SK-N-SH (cell line): ENCODE data around the gene CEP89. TPM values are rescaled to one million over a fixed set of nuclear protein-coding genes. Genes with fewer than 3 reads are reported as not detected.

Experiments used
- CTCF ChIA-PET: fragments of 300-600, 350-600 bp; formaldehyde crosslinking; extraction: SDS; loops from one replicate; lab custom pipeline; 2021; lab: Yijun Ruan, JAX
- POLR2A ChIA-PET: fragments of 350-600 bp; sonication (Branson Sonifier 250); formaldehyde crosslinking; extraction: SDS; loops from one replicate; lab custom pipeline; 2020; ENCODE audit warnings: antibody characterized with exemption, inconsistent platforms; lab: Yijun Ruan, JAX
- DNase-seq: peaks from one replicate; pipeline ENCODE4 v3.0.0; 2012
- H2AFZ ChIP-seq: fragments of 200-600 bp; sonication (generic); 2 replicates; pipeline ENCODE4 v1.8.1; 2016; ENCODE audit warnings: antibody characterized with exemption, mild to moderate bottlenecking, low read depth
- H3F3A ChIP-seq: fragments of 200-600 bp; sonication (generic); replicated peaks from 2 replicates; pipeline ENCODE3; 2016; ENCODE audit warnings: antibody characterized with exemption, mild to moderate bottlenecking; ENCODE audit not compliant: insufficient read depth
- H3K27ac ChIP-seq, 2 experiments: fragments of 200-500 bp in 1 of 2; fragments of 200-600 bp in 1 of 2; sonication (Bioruptor generic) in 1 of 2; sonication (generic), shearing (Covaris generic) in 1 of 2; 2 replicates each; pipeline versions ENCODE4 v1.5.1 to v1.6.1; 2014 to 2016; ENCODE audit warnings: low read depth in 2 of 2, inconsistent platforms in 1 of 2, low read length in 1 of 2, mild to moderate bottlenecking in 1 of 2, mixed read lengths in 1 of 2
- H3K27me3 ChIP-seq: fragments of 200-600 bp; sonication (generic), shearing (Covaris generic); 2 replicates; pipeline ENCODE4 v1.6.1; 2016; ENCODE audit warnings: mixed run types; ENCODE audit not compliant: insufficient read depth
- H3K36me3 ChIP-seq, 2 experiments: fragments of 200-500 bp in 1 of 2; fragments of 200-600 bp in 1 of 2; sonication (Bioruptor generic) in 1 of 2; sonication (generic) in 1 of 2; replicated peaks in 1 of 2; 2 replicates each; pipeline versions ENCODE3 to v1.5.1; 2014 to 2016; ENCODE audit warnings: low read length in 1 of 2, mild to moderate bottlenecking in 1 of 2; ENCODE audit not compliant: insufficient read depth in 2 of 2, control insufficient read depth in 1 of 2
- H3K4me1 ChIP-seq, 2 experiments: fragments of 200-500 bp in 1 of 2; fragments of 200-600 bp in 1 of 2; sonication (Bioruptor generic) in 1 of 2; sonication (generic), shearing (Covaris generic) in 1 of 2; 2 replicates each; pipeline versions ENCODE4 v1.5.1 to v1.6.1; 2014 to 2016; ENCODE audit warnings: low read depth in 1 of 2, low read length in 1 of 2, mixed run types in 1 of 2; ENCODE audit not compliant: insufficient read depth in 2 of 2, control insufficient read depth in 1 of 2
- H3K4me2 ChIP-seq: fragments of 200-600 bp; sonication (generic), shearing (Covaris generic); 2 replicates; pipeline ENCODE4 v1.6.1; 2017; ENCODE audit warnings: mixed run types
- H3K4me3 ChIP-seq, 2 experiments: fragments of 200-500 bp in 1 of 2; fragments of 200-600 bp in 1 of 2; sonication (Bioruptor generic) in 1 of 2; sonication (generic), shearing (Covaris generic) in 1 of 2; 2 replicates each; pipeline versions ENCODE4 v1.5.1 to v1.8.1; 2014 to 2016; ENCODE audit warnings: low read depth in 2 of 2, inconsistent platforms in 1 of 2, low read length in 1 of 2, mild to moderate bottlenecking in 1 of 2, mixed read lengths in 1 of 2, moderate library complexity in 1 of 2
- H3K79me2 ChIP-seq: fragments of 200-600 bp; sonication (generic); 2 replicates; pipeline ENCODE4 v1.8.1; 2017; ENCODE audit warnings: mild to moderate bottlenecking; ENCODE audit not compliant: insufficient read depth
- H3K9ac ChIP-seq: fragments of 200-600 bp; sonication (generic); 2 replicates; pipeline ENCODE4 v1.6.1; 2017; ENCODE audit warnings: mixed run types
- H3K9me2 ChIP-seq: fragments of 200-600 bp; sonication (generic); 2 replicates; pipeline ENCODE4 v1.6.1; 2017; ENCODE audit warnings: mixed run types
- H3K9me3 ChIP-seq: fragments of 200-600 bp; sonication (generic); 2 replicates; pipeline ENCODE4 v1.6.1; 2017; ENCODE audit warnings: mixed run types, mild to moderate bottlenecking, moderate library complexity
- H4K20me1 ChIP-seq: fragments of 200-600 bp; sonication (generic); 2 replicates; pipeline ENCODE4 v1.6.1; 2017; ENCODE audit warnings: mild to moderate bottlenecking, mixed run types; ENCODE audit not compliant: insufficient read depth
- CHD2 ChIP-seq: fragments of 150-350 bp; IDR thresholded peaks from 2 replicates; pipeline ENCODE4 v1.6.1; 2018; ENCODE audit warnings: low read length; ENCODE audit not compliant: partially characterized antibody
- FOXM1 ChIP-seq: IDR thresholded peaks from 2 replicates; pipeline ENCODE4 v1.4.0; 2012; ENCODE audit warnings: low read depth, mild to moderate bottlenecking
- GATA2 ChIP-seq: sonication (generic); formaldehyde crosslinking; IDR thresholded peaks from 2 replicates; pipeline ENCODE4 v1.5.0; 2020; ENCODE audit warnings: mild to moderate bottlenecking, missing genetic modification reagents
- MXI1 ChIP-seq: IDR thresholded peaks from 2 replicates; pipeline ENCODE4 v1.6.1; 2012; ENCODE audit warnings: mild to moderate bottlenecking, low read depth, low read length, improper control_type of control experiment
- NFIC ChIP-seq: IDR thresholded peaks from 2 replicates; pipeline ENCODE4 v1.4.0; 2012; ENCODE audit warnings: borderline replicate concordance
- POLR2AphosphoS5 ChIP-seq: IDR thresholded peaks from 2 replicates; pipeline ENCODE4 v1.6.1; 2012; ENCODE audit warnings: low read depth, low read length
- RAD21 ChIP-seq: IDR thresholded peaks from 2 replicates; pipeline ENCODE4 v1.6.1; 2012; ENCODE audit warnings: mild to moderate bottlenecking, low read length
- TEAD4 ChIP-seq: IDR thresholded peaks from 2 replicates; pipeline ENCODE4 v1.4.0; 2012; ENCODE audit warnings: mild to moderate bottlenecking, borderline replicate concordance; ENCODE audit not compliant: insufficient read depth
- WGBS: methylation state at CpG from one replicate; pipeline ENCODE4 v1.1.6; 2017; ENCODE audit warnings: low lambda C conversion rate; 5-methylcytosine and 5-hydroxymethylcytosine counted together
- polyA plus RNA-seq, 3 experiments: library from polyadenylated mRNA; depleted of rRNA; stranded (reverse); fragments of >200 nt; gene quantifications; 2 replicates each; pipeline ENCODE4 v1.2.3, GENCODE V29; 2012
- TF ChIP-seq, protein P1 (sequence below): IDR thresholded peaks from 2 replicates; pipeline ENCODE4 v1.6.1; 2012; ENCODE audit warnings: mild to moderate bottlenecking, low read depth, low read length, moderate library complexity
- TF ChIP-seq, protein P2 (sequence below): IDR thresholded peaks from 2 replicates; pipeline ENCODE4 v1.4.0; 2012; ENCODE audit warnings: low read depth, borderline replicate concordance
- TF ChIP-seq, protein P3 (sequence below): IDR thresholded peaks from 2 replicates; pipeline ENCODE4; 2012
- TF ChIP-seq, protein P4 (sequence below): IDR thresholded peaks from 2 replicates; pipeline ENCODE4 v1.4.0; 2012; ENCODE audit warnings: low read depth

CEP89 gene
- polyA plus RNA-seq, 1 of the 3 experiments (the other 2 are of a cell fraction): 16.4 TPM

DNA sequence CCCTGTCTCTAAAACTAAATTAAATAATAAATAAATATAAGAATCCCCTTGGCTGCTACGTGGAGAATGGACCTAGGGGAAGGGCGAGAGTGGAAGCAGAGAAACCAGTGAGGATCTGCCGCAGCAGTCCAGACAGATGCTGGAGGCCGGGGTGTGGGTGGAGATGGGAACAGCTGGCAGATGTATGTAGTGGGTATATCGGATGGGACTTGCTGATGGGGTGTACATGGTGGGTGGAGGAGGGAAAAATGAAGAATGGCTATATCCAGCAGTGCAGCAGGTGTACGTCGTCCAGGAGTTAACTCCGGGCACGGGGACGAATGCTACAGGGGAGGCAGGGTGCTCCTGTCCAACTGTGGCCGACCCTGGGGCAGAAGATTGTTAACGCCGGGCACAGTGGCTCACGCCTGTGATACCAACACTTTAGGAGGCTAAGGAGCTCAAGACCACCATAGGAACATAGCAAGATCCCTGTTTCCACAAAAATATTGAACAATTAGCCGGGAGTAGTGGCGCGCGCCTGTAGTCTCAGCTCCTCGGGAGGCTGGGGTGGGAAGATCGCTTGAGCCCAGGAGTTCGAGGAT lies 654 bp downstream of the CEP89 start:
- peak; percentile 24 for DNase-seq

More for the DNA sequence above, 654 bp downstream of the CEP89 start:
- Histone ChIP-seq H3K27me3 (no peaks in the 10 kb centered on the region), H3K36me3 (peaks cover 0 to 21% of the 10 kb centered on the region in 2 experiments), H3K4me3 (peak overlapping the region; percentile 49 to 88), H3K4me2 (peak overlapping the region; percentile 98), H3K27ac (no peak overlapping the region), H2AFZ (peak overlapping the region; percentile 98), H3K9me3 (no peaks in the 10 kb centered on the region), H3K79me2 (peaks cover 44% of the 10 kb centered on the region), H3K9me2 (no peaks in the 10 kb centered on the region), H3F3A (peaks cover 12% of the 10 kb centered on the region), H3K9ac (peak overlapping the region; percentile 86), H4K20me1 (no peaks in the 10 kb centered on the region), H3K4me1 (peaks cover 0 to 10% of the 10 kb centered on the region in 2 experiments; a peak in 1 of 4 replicates)
- POLR2A ChIA-PET: interaction anchor here (0.6 kb wide), 1 partner anchor 344 kb away, joined by 3 read pairs; no protein-coding TSS in a partner anchor
- WGBS: 8% methylated on average over 21 of the region's 21 CpGs
- CTCF ChIA-PET: interaction anchor here (1.5 to 8.6 kb wide), 3 partner anchors 34 to 436 kb away, joined by 3 to 215 read pairs (median 4); no protein-coding TSS in a partner anchor
- no peak for TF ChIP-seq NFIC
- TF ChIP-seq POLR2AphosphoS5: no peak
- no peak for TF ChIP-seq CHD2
- TF ChIP-seq, protein P1, sequence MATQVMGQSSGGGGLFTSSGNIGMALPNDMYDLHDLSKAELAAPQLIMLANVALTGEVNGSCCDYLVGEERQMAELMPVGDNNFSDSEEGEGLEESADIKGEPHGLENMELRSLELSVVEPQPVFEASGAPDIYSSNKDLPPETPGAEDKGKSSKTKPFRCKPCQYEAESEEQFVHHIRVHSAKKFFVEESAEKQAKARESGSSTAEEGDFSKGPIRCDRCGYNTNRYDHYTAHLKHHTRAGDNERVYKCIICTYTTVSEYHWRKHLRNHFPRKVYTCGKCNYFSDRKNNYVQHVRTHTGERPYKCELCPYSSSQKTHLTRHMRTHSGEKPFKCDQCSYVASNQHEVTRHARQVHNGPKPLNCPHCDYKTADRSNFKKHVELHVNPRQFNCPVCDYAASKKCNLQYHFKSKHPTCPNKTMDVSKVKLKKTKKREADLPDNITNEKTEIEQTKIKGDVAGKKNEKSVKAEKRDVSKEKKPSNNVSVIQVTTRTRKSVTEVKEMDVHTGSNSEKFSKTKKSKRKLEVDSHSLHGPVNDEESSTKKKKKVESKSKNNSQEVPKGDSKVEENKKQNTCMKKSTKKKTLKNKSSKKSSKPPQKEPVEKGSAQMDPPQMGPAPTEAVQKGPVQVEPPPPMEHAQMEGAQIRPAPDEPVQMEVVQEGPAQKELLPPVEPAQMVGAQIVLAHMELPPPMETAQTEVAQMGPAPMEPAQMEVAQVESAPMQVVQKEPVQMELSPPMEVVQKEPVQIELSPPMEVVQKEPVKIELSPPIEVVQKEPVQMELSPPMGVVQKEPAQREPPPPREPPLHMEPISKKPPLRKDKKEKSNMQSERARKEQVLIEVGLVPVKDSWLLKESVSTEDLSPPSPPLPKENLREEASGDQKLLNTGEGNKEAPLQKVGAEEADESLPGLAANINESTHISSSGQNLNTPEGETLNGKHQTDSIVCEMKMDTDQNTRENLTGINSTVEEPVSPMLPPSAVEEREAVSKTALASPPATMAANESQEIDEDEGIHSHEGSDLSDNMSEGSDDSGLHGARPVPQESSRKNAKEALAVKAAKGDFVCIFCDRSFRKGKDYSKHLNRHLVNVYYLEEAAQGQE: no peak
- TF ChIP-seq TEAD4: no peak
- TF ChIP-seq FOXM1: no peak
- no peak for TF ChIP-seq MXI1
- TF ChIP-seq, protein P2, sequence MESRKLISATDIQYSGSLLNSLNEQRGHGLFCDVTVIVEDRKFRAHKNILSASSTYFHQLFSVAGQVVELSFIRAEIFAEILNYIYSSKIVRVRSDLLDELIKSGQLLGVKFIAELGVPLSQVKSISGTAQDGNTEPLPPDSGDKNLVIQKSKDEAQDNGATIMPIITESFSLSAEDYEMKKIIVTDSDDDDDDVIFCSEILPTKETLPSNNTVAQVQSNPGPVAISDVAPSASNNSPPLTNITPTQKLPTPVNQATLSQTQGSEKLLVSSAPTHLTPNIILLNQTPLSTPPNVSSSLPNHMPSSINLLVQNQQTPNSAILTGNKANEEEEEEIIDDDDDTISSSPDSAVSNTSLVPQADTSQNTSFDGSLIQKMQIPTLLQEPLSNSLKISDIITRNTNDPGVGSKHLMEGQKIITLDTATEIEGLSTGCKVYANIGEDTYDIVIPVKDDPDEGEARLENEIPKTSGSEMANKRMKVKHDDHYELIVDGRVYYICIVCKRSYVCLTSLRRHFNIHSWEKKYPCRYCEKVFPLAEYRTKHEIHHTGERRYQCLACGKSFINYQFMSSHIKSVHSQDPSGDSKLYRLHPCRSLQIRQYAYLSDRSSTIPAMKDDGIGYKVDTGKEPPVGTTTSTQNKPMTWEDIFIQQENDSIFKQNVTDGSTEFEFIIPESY: no peak
- TF ChIP-seq, protein P3, sequence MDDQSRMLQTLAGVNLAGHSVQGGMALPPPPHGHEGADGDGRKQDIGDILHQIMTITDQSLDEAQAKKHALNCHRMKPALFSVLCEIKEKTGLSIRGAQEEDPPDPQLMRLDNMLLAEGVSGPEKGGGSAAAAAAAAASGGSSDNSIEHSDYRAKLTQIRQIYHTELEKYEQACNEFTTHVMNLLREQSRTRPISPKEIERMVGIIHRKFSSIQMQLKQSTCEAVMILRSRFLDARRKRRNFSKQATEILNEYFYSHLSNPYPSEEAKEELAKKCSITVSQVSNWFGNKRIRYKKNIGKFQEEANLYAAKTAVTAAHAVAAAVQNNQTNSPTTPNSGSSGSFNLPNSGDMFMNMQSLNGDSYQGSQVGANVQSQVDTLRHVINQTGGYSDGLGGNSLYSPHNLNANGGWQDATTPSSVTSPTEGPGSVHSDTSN: no peak
- TF ChIP-seq GATA2 (CRISPR knock-in tag): no peak
- no peak for TF ChIP-seq RAD21
- TF ChIP-seq, protein P4, sequence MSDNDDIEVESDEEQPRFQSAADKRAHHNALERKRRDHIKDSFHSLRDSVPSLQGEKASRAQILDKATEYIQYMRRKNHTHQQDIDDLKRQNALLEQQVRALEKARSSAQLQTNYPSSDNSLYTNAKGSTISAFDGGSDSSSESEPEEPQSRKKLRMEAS: no peak
